ENCODE measurements around the gene CUBN.

DNA sequence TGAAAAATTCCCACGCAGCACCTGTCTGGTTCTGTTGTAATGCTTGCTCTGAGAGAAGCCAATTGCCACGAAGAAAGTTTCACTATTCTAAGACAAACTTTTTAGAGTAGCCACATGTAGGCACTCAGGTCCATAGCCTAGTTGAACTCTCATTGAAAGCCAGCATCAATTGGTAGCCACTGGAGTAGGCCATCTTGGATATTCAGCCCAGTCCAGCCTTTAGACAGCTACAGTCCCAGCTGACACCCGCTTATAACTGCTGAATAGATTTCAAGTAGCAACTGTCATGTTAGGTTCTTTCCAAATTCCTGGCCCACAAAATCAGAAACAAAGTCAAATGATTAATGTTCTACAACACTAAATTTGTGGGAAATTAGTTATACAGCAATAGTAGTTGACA is 31.6 kb downstream of the CUBN start:
- no peak for TF ChIP-seq CTCF (IDR thresholded peaks at IDR 0.05)
- no peak for TF ChIP-seq POLR2AphosphoS5 (IDR thresholded peaks at IDR 0.05; ENCODE audit: low read depth, low read length)

All from Panc1 (cell line).